C4-2B (cell line): ENCODE results near the gene SCGB1C1.

Source experiments
- ZFX ChIP-seq: fragments of 450-650 bp; IDR thresholded peaks from 2 replicates; pipeline ENCODE4 v1.6.1; 2017
- TF ChIP-seq, protein P1 (sequence below): fragments of 450-650 bp; conservative IDR thresholded peaks from 2 replicates; pipeline ENCODE4 v1.5.1; 2017; ENCODE audit warnings: mild to moderate bottlenecking

DNA sequence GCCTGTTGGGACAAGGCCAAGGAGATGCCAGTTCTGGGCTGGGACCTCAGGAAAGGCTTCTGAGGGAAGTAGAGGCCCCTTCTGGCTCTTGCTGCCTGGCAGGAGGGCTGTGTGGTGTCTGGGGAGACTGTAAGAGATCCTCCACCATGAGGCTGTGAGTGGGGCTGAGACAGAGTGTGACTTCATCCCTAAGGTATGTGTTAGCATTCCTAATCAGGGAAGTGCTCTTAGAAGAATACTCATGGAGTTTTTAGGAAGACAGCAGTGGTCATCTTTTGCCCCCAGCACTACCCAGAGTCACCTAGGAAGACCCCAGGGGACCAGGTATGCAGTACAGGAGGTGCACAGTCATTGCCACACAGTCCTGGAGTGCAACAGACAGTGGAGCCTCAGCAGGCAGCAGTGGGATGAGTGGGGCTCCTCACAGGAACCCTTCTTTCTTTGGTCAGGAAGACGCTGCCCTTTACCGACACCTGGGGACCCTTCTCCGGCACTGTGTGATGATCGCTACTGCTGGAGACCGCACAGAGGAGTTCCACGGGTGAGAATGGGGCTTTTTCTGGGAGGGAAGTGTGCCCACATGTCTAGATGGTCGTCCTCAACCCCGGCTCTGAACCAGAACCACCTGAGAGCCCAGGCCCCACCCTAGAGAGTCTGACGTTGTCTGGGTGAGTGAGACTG is 17.4 kb downstream of the SCGB1C1 start:
- TF ChIP-seq, protein P1, sequence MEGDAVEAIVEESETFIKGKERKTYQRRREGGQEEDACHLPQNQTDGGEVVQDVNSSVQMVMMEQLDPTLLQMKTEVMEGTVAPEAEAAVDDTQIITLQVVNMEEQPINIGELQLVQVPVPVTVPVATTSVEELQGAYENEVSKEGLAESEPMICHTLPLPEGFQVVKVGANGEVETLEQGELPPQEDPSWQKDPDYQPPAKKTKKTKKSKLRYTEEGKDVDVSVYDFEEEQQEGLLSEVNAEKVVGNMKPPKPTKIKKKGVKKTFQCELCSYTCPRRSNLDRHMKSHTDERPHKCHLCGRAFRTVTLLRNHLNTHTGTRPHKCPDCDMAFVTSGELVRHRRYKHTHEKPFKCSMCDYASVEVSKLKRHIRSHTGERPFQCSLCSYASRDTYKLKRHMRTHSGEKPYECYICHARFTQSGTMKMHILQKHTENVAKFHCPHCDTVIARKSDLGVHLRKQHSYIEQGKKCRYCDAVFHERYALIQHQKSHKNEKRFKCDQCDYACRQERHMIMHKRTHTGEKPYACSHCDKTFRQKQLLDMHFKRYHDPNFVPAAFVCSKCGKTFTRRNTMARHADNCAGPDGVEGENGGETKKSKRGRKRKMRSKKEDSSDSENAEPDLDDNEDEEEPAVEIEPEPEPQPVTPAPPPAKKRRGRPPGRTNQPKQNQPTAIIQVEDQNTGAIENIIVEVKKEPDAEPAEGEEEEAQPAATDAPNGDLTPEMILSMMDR, result no peak
- TF ChIP-seq ZFX, result no peak
